NCI-H2107 (cell line): ENCODE measurements around the gene SEC23IP.
"Not testable (repeated sequence)": the region's sequence is repeated elsewhere in the genome, so short reads cannot be mapped to it uniquely, and the experiment has no call there.

Source experiments
- DNase-seq: peaks from one replicate; lab custom pipeline; 2025; lab: John Stamatoyannopoulos, UW

SEC23IP gene

DNA sequence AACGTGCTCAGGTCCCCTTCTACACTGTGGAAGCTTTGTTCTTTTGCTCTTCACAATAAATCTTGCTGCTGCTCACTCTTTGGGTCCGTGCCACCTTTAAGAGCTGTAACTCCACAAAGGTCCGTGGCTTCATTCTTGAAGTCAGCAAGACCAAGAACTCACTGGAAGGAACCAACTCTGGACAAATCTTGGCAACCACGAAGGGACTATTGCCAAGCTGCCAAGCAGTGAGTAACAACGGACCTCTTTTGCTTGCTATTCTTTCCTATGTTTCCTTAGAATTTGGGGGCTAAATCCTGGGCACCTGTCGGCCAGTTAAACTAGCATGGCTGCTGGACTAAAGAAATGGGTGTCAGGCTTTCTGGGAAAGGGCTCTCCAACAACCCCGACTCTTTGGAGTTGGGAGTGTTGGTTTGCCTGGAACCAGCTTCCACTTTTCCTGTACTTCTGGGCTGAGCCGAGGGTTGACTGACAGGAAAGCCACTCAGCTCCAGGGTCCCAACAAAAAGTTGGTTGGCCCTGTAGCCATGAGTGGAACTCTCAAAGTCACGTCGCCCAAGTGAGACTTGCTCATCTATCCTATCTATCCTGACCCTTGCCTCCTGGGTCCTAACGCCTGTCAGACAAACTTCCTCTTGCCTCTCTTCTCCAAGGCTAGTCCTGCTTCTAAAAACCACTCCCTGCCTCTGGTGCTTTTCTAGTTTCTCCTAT is 8.5 kb upstream of the SEC23IP start:
- DNase-seq = not testable (repeated sequence)

DNA sequence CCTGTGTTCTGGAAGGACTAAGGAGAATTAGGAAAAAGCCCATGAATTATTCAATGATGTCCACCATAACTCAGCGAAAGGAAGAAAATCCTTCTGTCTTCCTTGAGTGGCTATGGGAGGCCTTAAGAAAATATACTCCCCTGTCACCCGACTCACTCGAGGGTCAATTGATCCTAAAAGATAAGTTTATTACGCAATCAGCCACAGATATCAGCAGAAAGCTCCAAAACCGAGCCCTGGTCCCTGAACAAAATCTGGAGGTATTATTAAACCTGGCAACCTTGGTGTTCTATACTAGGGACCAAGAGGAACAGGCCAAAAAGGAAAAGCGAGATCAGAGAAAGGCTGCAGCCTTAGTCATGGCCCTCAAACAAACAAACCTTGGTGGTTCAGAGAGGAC is 6.5 kb upstream of the SEC23IP start:
- not testable (repeated sequence) for DNase-seq

DNA sequence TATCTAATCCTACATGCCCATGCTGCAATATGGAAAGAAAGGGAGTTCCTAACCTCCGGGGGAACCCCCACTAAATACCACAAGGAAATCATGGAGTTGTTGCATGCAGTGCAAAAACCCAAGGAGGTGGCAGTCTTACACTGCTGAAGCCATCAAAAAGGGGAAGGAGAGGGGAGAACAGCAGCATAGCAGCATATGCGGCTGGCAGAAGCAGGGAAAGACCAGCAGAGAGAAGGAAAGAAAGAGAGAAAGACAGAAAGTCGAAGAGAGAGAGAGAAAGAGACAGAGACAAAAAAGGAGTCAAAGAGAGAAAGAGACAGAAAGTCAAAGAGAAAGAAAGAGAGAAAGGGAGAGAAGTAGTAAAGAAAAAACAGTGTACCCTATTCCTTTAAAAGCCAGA is 3.8 kb upstream of the SEC23IP start:
- DNase-seq = not testable (repeated sequence)

DNA sequence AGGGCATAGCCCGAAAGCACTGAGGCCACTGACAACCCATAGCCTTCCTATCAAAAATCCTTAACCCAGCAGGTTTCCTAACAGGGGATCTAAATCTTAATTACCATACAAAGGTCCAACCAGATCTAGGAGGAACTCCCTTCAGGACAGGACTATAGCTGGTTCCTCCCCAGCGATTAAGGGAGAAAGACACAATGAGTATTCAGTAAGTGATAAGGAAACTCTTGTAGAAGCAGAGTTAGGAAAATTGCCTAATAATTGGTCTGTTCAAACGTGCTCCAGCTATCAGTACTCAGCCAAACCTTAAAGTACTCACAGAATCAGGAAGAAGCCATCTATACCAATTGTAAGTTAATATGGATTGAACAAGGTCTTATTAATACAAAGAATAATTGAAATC is 3.3 kb upstream of the SEC23IP start:
- not testable (repeated sequence) for DNase-seq

DNA sequence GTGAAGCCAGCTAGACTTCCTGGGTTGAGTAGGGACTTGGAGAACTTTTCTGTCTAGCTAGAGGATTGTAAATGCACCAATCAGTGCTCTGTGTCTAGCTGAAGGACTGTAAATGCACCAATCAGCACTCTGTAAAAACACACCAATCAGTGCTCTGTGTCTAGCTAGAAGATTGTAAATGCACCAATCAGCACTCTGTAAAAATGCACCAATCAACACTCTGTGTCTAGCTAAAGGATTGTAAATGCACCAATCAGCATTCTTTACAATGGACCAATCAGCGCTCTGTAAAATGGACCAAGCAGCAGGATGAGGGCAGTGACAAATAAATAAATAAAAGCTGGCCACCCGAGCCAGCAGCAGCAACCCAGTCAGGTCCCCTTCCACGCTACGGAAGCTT is 2.2 kb upstream of the SEC23IP start:
- DNase-seq = not testable (repeated sequence)

DNA sequence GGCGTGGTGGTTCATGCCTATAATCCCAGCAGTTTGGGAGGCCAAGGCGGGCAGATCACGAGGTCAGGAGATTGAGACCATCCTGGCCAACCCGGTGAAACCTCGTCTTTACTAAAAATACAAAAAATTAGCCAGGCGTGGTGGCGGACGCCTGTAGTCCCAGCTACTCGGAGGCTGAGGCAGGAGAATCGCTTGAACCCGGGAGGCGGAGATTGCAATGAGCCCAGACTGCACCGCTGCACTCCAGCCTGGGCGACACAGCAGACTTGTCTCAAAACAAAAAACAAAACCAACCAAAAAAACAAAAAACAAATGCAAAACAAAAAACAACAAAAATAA is 712 bp upstream of the SEC23IP start:
- not testable (repeated sequence) for DNase-seq

DNA sequence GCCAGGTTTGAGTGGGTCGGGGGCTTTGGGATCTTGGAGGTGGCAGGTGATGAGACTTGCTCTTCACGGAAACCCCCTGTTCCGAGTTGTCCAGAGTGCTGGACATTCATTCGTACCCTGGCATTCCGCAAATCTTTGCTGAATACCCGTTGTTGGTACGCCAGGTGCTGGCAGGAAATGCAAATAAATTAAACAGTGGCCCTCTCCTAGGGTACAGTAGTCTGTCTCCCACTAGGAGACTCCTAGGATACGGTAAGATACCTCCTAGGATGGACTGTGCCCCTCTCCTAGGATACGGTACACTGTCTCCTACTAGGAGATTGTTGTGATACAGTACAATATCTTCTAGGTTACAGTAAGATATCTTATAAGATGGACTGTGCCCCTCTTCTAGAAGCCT is 544 bp downstream of the SEC23IP start:
- no peak for DNase-seq

DNA sequence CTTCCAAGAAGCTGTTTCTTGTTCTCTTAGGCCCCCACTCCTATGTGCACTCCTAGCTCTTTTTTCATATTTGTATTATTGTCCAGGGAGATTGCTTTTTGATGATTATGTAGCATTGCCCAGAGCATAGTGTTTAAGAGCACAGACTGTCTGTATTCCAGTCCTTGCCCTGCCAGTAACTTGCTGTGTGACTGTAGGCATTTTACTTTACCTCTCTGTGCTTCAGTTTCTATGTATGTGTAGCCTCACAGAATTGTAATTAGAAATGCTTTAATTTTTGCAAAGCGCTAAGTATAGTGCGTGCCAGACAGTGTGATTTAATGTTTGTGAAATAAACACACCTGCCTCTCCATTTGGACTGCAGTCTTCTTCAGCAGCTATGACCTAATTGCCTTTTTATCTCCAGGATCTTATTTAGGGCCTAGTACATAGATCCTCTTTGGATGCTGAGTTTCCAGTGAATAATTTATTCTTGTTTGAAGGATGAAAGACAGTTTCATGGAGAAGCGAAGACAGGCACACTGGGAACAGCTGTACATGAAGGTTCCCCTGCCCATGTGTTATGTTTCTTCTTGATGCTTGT is 1.4 kb downstream of the SEC23IP start:
- no peak for DNase-seq

DNA sequence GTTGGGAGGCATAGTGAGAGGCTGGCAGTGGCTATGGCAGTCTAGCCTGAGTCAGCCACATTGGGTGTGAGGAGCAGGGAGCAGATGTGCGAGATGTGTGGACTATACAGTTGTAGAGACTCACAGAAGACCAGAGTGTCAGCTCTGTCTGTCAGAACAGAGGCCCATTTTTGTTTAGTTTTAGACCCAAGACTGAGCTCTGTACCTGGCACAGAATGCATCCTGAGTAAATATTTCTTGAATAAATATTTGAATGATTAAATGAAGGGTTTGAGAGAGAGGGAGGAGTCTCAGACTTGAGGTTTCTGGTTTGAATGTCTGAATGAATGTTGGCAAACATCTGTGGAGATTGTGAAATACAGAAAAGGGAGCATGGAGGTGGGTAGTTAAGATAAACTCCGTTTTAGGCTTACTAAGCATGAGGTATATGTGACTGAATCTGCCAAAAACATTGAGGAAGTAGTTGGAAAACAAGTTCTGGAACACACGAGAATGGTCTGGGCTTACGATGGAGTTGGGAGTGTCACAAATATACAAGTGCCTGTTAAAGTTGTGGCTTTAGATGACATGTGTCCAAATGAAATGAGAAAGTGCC is 3.6 kb downstream of the SEC23IP start:
- DNase-seq = no peak

DNA sequence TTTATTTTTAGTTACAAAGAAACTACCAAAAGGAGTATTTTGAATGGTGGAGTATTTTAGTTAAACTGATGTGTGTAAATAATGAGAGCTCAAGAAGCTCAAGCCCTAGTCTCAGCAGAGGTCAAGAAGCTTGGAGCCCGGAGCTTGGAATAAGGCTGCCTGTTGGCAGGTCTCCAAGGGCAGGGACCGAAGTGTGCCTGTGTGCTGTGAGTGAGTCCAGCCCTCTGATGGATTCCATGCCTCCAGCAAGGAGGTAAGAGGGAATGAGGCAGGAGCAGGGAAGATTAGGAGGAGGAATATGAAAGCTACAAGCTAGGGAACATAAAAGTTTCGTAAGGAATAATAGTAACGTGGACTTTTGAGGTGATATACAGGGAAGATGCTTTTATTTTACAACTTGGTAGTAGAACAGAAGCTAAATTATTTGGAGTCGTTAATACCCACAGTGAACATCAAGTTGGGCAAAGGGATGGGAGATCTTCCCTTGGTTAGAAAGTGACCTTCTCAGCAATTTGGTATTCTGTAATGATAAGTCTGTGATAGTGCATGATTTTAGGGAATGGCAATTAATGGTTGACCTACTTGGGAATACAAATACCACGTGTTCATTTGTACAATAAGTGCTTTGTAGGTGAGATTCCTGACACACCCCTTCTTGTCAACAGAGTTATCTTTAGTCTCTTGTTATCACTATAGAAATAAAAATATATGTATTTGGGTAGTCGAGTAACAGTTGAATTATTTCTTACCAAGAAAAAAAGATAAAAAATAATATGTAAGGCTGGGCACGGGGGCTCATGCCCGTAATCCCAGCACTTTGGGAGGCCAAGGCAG is 4.6 kb downstream of the SEC23IP start:
- DNase-seq = no peak

DNA sequence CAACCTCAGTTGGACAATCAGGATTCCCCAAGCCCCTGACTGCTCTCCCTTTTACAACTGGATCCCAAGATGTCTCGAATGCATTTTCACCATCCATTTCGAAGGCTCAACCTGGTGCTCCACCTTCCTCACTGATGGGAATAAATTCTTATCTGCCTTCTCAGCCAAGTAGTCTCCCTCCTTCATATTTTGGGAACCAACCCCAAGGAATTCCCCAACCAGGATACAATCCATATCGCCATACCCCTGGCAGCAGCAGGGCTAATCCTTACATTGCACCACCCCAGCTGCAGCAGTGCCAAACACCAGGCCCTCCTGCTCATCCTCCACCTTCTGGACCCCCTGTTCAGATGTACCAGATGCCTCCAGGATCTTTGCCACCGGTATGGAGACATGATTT is 6.0 kb downstream of the SEC23IP start:
- DNase-seq = no peak

DNA sequence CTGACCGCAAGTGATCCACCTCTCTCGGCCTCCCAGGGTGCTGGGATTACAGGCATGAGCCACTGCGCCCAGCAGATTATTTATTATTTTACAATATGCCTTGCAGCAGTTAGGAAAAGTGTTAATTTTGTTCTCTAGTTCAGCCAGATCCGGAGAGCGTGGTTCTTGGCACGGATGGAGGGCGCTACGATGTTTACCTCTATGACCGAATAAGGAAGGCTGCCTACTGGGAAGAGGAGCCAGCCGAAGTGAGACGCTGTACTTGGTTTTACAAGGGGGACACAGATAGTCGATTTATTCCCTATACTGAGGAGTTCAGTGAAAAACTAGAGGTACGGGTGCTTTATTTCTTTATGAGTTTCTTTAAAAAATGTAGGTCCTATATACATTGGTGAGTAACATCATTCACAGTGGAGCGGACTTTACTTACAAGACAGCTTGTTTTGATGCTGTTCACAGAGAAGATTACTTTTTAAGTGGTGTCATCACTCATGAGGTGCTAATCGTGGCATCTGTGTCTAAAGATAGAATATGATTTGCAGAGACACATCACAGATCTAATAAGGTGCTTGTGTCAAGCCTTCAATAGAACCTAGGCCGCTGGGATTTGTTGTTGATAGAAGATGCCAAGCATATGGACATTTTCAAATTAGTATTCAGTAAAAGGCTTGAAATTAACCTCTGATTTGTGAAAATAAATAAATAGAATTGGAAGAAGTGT is 11.6 kb downstream of the SEC23IP start:
- DNase-seq = no peak

DNA sequence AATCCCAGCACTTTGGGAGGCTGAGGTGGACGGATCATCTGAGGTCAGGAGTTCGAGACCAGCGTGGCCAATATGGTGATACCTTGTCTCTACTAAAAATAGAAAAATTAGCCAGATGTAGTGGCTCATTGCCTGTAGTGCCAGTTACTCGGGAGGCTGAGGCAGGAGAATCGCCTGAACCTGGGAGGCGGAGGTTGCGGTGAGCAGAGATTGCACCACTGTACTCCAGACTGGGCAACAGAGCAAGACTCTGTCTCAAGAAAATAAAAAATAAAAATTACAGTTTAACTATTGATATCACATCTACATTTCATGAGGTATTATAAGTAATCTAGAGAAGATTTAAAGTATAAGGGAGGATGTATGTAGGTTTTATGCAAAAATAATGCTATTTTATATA is 15.2 kb downstream of the SEC23IP start:
- not testable (repeated sequence) for DNase-seq

DNA sequence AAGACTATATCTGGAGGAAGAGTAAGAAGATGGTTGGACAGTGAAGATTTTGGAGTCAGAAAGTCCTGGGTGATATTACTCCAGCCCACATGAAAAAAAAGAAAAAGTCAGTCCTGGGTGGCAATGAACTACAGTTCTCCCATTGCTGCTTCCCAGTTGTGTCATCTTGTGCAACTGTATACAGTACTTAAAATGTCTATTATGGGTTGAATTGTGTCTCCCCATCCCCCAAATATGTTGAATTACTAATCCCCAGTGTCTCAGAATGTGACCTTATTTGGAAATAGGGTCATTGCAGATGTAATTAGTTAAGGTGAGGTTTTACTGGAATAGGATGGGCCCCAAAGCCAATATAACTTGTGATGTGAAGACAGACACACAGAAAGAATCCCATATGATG is 15.6 kb downstream of the SEC23IP start:
- no peak for DNase-seq

DNA sequence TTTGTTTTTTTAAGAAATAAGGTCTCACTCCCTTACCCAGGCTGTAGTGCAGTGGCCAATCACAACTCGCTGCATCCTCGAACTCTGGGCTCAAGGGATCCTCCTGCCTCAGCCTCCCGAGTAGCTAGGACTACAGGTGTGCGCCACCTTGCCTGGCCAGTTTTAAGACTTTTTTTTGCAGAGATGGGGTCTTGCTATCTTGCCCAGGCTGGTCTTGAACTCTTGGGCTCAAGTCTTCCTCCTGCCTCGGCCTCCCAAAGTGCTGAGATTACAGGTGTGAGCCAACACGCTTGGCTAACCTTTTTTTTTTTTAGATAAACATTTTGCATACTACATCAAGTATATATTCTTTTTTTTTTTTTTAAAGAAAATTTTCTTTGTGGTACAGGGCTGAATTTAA is 18.2 kb downstream of the SEC23IP start:
- no peak for DNase-seq

DNA sequence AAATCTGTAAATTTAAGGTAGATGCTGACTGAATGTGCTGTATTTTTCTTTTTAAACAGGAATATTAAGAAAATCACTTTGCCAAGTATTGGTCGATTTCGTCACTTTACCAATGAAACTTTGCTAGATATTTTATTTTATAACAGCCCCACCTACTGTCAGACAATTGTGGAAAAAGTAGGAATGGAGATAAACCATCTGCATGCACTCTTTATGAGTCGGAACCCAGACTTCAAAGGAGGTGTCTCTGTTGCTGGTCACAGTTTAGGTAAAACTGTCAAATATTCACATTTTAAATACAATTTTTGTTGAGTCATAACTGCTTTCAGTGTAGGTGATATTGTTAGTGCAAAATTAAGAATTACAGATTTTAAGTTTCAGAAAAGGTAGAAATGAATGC is 25.2 kb downstream of the SEC23IP start:
- no peak for DNase-seq

DNA sequence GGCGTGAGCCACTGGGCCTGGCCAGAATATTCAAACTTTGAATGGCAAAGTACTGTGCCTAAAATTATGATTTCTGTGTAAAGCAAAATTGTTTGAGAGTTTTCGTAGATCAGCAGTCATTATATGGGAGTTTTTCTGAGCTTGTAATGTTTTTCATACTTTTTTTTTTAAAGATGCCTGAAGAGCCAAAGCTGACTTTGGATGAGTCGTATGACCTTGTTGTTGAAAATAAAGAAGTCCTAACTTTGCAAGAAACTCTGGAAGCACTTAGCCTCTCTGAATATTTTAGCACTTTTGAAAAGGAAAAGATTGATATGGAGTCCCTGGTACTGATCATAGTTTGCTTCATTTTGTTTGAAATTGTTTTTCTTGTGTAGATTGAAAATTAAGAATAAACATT is 26.7 kb downstream of the SEC23IP start:
- no peak for DNase-seq

DNA sequence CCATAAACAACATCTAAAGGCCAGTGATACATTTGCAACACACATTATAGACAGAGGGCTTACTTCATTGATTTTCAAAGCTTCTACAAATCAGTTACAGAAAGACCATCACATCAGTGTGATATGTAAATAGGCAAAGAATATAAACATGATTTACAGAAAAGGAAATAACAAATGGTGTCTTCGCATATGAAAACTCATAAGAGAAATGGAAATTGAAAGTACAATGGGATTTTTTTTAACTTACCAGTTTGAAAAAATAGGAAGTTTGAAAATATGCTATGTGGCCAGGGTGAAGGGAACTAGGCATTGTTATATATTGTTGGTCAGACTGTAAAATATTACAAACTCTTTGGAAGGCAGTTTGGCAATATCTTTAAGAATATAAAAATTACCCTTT is 27.3 kb downstream of the SEC23IP start:
- DNase-seq = no peak

DNA sequence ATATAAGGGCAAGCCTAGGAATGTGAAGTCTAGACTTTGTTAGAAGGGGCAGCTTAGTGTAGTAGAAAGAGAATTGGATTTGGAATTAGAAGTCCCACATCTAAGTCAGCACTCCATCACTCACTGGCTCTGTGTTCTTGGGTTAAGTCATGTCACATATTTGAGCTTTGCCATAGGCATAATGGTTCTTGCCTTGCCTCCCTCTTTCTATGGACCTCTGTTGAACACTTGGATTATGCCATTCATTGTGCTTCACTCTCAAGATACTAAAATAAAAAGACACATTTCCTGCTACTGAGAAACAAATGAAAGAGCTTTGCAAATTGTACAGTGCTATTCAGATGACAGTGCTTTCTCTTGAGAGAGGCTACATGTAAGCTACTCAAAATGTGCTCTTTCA is 35.9 kb downstream of the SEC23IP start:
- no peak for DNase-seq

DNA sequence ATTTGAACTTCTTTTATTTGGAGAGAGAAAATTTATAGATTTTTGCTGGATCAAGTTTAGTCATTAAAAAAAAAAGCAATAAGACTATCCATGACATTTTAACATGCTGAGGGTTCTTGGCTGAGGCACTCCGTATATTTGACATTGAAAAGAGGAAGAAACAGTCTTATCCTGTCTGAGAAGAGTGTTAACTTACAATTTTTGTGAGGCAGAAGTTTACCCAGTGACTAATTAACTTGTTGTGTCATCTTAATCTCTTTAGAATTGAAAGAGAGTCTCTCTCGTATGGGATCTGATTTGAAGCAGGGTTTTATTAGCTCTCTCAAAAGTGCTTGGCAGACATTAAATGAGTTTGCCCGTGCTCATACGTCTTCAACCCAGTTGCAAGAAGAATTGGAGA is 39.3 kb downstream of the SEC23IP start:
- no peak for DNase-seq

DNA sequence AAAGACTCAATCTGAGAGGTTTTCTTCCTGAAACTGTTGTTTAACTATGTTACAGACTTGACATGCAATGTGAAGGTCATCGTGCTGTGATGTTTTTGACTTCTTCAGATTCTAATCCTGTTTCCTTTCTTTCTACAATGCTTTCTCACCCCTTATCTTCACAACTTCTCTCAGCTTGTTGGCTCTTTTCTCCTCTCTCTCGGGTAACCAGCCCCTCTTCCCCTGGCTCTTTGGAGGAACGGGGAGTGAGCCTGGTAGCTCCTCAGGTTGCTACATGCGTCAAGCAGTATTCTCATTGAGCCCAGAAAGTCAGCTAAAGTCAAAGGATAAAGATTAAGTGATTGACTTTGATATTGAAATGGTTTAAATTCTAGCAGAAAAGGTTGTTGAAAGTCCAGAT is 40.1 kb downstream of the SEC23IP start:
- DNase-seq = no peak

DNA sequence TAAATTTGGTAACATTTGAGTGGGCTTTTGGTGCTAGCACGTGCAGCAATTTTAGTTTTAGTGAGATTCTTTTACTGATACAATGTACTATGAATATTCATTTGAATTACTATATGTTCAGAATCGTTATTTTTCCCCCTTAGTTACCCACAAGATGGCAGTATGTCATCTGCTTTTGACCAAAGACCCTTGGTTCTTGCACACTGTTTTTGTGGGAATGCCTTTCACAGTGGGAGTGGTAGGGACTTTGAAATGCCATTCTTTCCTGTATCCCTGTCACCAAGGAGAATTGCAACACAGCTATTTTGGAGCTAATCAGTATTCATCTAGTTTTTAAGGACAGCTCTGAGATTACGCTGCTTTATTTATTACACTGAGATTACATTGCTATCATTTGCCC is 40.6 kb downstream of the SEC23IP start:
- no peak for DNase-seq
